Gastroesophageal sphincter (tissue), 4 donors: ENCODE results near the gene GMEB1. TPM values are rescaled to one million over a fixed set of nuclear protein-coding genes. Genes with fewer than 3 reads are reported as not detected.

Source experiments
- ATAC-seq: fragments of 150-250 bp; one replicate; pipeline ENCODE4 v1.9.1; 2016; ENCODE audit warnings: mild to moderate bottlenecking, moderate library complexity
- H3K27ac ChIP-seq, 4 donors: fragments of 200-600 bp; sonication (generic) in 3 of 4; 1 replicate in 3 of 4; 2 replicates in 1 of 4; pipeline ENCODE4 v1.5.1; 2016 to 2019
- H3K27me3 ChIP-seq: fragments of 200-600 bp; sonication (generic); one replicate; pipeline ENCODE4 v1.5.1; 2019
- H3K36me3 ChIP-seq, 2 donors: fragments of 200-600 bp; sonication (generic); one replicate each; pipeline ENCODE4 v1.5.1; 2019; ENCODE audit warnings: control low read depth in 1 of 2
- H3K4me1 ChIP-seq, 3 donors: fragments of 200-600 bp; sonication (generic); 1 replicate in 2 of 3; 2 replicates in 1 of 3; pipeline ENCODE4 v1.5.1; 2016 to 2019; ENCODE audit warnings: control low read depth in 2 of 3
- H3K4me3 ChIP-seq, 2 donors: fragments of 200-600 bp; sonication (generic); one replicate each; pipeline ENCODE4 v1.5.1; 2019; ENCODE audit warnings: mild to moderate bottlenecking in 1 of 2, moderate library complexity in 1 of 2
- H3K9me3 ChIP-seq, 3 donors: fragments of 200-600 bp; sonication (generic); one replicate each; pipeline ENCODE4 v1.5.1; 2017 to 2019; ENCODE audit warnings: control low read depth in 2 of 3
- EP300 ChIP-seq: sonication (generic); formaldehyde crosslinking; IDR thresholded peaks from one replicate; pipeline ENCODE4 v1.6.1; 2017; ENCODE audit warnings: antibody characterized with exemption, mild to moderate bottlenecking
- POLR2A ChIP-seq, 2 donors: fragments of 450-650 bp; IDR thresholded peaks; one replicate each; pipeline ENCODE4 v1.6.1; 2017; ENCODE audit warnings: antibody characterized with exemption in 2 of 2, mild to moderate bottlenecking in 2 of 2, moderate library complexity in 1 of 2
- POLR2AphosphoS5 ChIP-seq: sonication (generic); formaldehyde crosslinking; IDR thresholded peaks from one replicate; pipeline ENCODE4 v1.6.1; 2017; ENCODE audit warnings: antibody characterized with exemption
- whole genome bisulfite sequencing, 2 donors: methylation state at CpG; one replicate each; pipeline ENCODE4 v1.1.5; 2018; ENCODE audit warnings: low coverage in 1 of 2; 5-methylcytosine and 5-hydroxymethylcytosine counted together
- total RNA-seq, 4 donors: library from RNA; depleted of rRNA; stranded (reverse); fragments of >200 nt; gene quantifications; one replicate each; pipeline ENCODE4 v1.1.0, GENCODE V29; 2016
- TF ChIP-seq, protein P1 (sequence below), 4 experiments: fragments of 200-600 bp in 2 of 4; fragments of 450-650 bp in 2 of 4; sonication (generic) in 1 of 4; IDR thresholded peaks; one replicate each; pipeline ENCODE4 v1.5.1; 2017 to 2019; ENCODE audit warnings: antibody characterized with exemption in 4 of 4, mild to moderate bottlenecking in 2 of 4, moderate library complexity in 2 of 4

The GMEB1 gene
- total RNA-seq, 4 donors from 2014 or later: 6.0 to 14.3 (median 10.0) TPM

DNA sequence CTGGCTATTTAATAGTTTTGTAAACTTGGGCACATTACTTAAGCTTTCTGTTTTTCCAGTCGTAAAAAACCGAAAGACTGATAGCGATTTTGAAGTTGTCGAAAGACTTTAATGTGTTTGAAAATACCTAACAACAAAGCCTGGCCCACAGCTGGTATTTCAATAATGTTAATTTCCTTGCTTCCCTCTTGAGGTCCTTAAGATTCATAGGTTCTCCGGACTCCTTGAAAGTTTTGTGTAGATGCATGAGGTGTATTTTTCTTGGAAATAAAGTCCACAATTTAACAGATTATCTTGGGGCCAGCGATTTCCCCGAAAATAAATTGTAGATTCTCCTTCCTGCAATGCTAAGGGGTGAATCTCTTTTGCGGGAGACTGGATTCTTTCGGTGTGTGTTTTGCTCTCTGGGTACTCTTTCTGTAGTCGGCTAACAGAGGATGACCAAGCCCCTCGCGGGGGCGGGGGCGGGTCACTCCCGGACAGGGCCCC lies 67.4 kb downstream of the GMEB1 start:
- Histone ChIP-seq H3K4me3 (peak overlapping the region; percentile 34 to 83), H3K36me3 (peaks cover 0 to 28% of the 10 kb centered on the region in 2 donors), H3K27me3 (no peaks in the 10 kb centered on the region), H3K27ac (peak overlapping the region; percentile 78 to 94 (median 89)), H3K4me1 (peaks cover 0 to 46% (median 21%) of the 10 kb centered on the region in 3 donors), H3K9me3 (no peaks in the 10 kb centered on the region)
- 8 to 10% methylated on average over 6 to 15 of the region's 15 CpGs for WGBS, 2 donors
- ATAC-seq: no peak
- TF ChIP-seq, protein P1, sequence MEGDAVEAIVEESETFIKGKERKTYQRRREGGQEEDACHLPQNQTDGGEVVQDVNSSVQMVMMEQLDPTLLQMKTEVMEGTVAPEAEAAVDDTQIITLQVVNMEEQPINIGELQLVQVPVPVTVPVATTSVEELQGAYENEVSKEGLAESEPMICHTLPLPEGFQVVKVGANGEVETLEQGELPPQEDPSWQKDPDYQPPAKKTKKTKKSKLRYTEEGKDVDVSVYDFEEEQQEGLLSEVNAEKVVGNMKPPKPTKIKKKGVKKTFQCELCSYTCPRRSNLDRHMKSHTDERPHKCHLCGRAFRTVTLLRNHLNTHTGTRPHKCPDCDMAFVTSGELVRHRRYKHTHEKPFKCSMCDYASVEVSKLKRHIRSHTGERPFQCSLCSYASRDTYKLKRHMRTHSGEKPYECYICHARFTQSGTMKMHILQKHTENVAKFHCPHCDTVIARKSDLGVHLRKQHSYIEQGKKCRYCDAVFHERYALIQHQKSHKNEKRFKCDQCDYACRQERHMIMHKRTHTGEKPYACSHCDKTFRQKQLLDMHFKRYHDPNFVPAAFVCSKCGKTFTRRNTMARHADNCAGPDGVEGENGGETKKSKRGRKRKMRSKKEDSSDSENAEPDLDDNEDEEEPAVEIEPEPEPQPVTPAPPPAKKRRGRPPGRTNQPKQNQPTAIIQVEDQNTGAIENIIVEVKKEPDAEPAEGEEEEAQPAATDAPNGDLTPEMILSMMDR (IDR thresholded peaks at IDR 0.05): no peak
- TF ChIP-seq POLR2A (IDR thresholded peaks at IDR 0.05) (no peak), POLR2AphosphoS5 (no peak), EP300 (no peak)

DNA sequence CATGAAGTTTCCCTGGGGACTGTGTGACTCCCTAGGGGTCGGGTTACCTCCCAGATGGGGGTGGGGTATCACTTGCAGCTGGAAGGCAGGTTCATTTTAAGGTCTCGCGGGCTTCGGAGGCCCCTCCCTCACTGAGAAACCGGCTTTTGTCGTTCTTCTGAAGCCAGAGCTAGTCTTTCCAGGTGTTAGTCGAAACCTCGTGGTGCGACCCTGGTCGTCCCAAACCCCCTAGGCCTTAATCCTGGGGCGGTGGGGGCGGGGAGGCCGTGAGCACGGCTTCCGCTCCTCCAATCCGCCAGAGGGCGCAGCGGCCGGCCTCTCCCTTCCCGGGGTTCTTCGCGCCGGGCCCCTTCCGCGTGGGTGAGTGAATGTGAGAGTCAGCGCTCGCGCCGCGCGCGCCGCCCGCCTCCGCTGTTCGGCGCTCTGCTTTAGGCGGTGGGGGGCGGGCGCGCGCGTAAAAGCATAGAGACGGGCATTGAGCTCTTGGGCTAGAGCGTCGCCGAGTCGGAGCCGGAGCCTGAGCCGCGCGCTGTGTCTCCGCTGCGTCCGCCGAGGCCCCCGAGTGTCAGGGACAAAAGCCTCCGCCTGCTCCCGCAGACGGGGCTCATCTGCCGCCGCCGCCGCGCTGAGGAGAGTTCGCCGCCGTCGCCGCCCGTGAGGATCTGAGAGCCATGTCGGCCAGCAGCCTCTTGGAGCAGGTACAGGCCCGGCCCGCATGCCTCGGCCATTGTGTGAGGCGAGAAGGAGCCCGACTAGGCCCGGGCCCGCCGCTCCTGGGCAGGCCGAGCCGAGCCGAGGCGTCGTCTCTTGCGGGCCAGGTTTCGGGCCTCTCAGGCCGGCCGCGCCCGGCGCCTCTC lies 68.1 kb downstream of the GMEB1 start, which contains the start of gene YTHDF2:
TSS of gene YTHDF2 (plus strand) at position 491 of the 857 bp plus-strand sequence. CDS start at position 672, 181 bp downstream.
- peaks cover 0 to 35% of the 10 kb centered on the region in 2 donors for H3K36me3 ChIP-seq
- H3K27ac ChIP-seq: peak within 1 kb of the TSS; percentile 86 to 94 (median 91)
- TF ChIP-seq POLR2AphosphoS5 (peak; percentile 95), POLR2A (IDR thresholded peaks at IDR 0.05) (peak; percentile 88 to 91), EP300 (no peak)
- TF ChIP-seq, protein P1 (IDR thresholded peaks at IDR 0.05): peak; percentile 87 to 95 (median 92)
- ATAC-seq: peak; percentile 99
- H3K9me3 ChIP-seq: no peaks in the 10 kb centered on the region
- 0% methylated on average over 7 to 20 of the region's 92 CpGs for WGBS, 2 donors
- H3K4me3 ChIP-seq: peak within 1 kb of the TSS; percentile 83 to 89
- no peaks in the 10 kb centered on the region for H3K27me3 ChIP-seq
- H3K4me1 ChIP-seq: peaks cover 0 to 52% (median 25%) of the 10 kb centered on the region in 3 donors

DNA sequence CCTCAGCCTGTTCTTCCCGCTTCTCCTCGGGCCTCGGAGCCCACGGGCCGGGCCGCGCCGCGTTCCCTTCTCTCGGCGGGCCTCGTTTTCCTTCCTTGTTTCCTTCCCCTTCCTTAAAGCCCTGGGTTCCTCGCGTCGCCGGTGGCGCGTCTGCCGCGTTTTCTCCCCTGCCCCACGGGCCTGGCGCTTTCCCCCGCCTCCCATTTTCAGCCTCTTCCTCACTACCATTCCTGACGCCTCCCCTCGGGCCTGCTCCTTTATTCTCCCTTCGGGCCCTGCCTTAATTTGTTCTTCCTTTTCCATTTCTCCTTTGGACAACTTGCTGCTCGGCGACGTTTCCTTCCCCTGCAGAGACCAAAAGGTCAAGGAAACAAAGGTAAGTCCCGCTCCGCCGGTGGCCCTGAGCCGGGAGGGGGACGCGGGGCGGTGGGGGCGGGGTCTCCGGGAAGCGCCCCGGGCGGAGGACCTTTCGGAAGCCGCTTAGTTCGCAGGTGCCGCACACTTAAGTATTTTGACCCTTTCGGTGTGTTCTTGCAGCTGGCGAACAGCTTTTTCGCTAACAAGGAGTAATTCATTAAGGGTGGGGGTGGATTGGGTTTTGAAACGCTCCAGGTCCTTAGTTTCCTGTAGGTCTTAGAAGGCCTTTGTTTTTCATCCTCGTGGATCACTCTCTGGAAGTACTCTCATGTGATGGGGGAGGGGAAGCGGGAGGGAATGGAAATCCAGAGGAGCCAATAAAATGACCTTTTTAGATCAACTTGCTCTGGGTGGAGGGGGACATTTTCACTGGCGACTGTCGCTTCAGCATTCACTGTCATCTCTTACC lies 68.9 kb downstream of the GMEB1 start:
- peak overlapping the region; percentile 86 to 94 (median 91) for H3K27ac ChIP-seq
- peaks cover 0 to 43% of the 10 kb centered on the region in 2 donors for H3K36me3 ChIP-seq
- no peaks in the 10 kb centered on the region for H3K27me3 ChIP-seq
- H3K4me3 ChIP-seq: peak overlapping the region; percentile 83 to 89
- TF ChIP-seq, protein P1 (IDR thresholded peaks at IDR 0.05): peak in 1 of 4 experiments; percentile 11
- no peak for TF ChIP-seq POLR2A (IDR thresholded peaks at IDR 0.05)
- 0 to 1% methylated on average over 12 to 37 of the region's 53 CpGs for WGBS, 2 donors
- no peaks in the 10 kb centered on the region for H3K9me3 ChIP-seq
- H3K4me1 ChIP-seq: peaks cover 0 to 60% (median 25%) of the 10 kb centered on the region in 3 donors
- no peak for ATAC-seq

DNA sequence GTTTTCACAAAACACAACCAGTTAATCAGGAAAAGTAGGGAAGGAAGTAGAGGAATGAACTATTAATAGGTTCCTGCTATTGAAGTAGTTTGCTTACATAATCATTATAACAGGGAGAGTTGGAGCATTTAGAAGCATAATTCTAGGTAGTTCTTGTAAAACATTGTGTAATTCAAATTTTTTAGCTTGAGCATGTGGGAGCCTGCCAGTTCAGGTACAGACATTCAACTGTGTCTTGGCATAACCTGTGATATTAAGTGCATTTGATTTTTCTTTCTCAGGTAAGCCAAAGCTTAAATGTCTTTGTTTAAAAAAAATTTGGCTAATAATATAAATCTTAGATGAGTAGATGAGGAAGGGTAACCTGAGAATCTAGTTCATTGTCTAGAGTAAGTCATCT lies 71.5 kb downstream of the GMEB1 start:
- Histone ChIP-seq H3K27me3 (no peaks in the 10 kb centered on the region), H3K4me3 (no peak overlapping the region), H3K4me1 (peaks cover 0 to 86% (median 29%) of the 10 kb centered on the region in 3 donors), H3K27ac (peak overlapping the region in 1 of 4 donors; percentile 33), H3K36me3 (peaks cover 0 to 69% of the 10 kb centered on the region in 2 donors), H3K9me3 (no peaks in the 10 kb centered on the region)
- no peak for ATAC-seq
- TF ChIP-seq, protein P1 (IDR thresholded peaks at IDR 0.05): no peak
